ENCODE data around the gene ERCC6. TPM values are rescaled to one million over a fixed set of nuclear protein-coding genes. Genes with fewer than 3 reads are reported as not detected.

Gene ERCC6
- total and polyA plus RNA-seq, 10 of the 15 experiments (the other 5 are each of a cell fraction or from before 2014, with no cell fraction given) = 4.3 to 15.6 (median 7.8) TPM

DNA sequence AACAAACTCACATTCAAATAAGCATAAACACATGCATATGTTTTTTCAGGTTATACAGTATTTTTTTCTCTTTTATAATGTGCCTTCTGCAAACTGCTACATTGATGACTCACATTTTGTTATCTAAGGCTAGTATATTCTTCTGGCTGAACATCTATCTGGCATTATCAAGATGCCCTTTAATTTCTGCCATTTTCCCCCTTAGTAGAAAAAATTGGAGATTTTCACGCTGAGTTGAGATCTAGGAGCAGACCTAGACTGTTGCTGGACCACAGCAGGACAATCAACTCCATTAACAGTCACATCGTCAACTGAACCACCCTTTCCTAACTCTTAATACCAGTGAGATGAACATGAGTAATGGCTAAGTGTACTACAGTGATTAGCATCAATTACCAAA, 41.6 kb downstream of the ERCC6 start:
- peaks cover 0 to 3% of the 10 kb centered on the region in 2 experiments; a peak in 3 of 4 replicates for H3K36me3 ChIP-seq (ENCODE audit: control insufficient read depth in 2 of 2, insufficient read depth in 2 of 2, low read length in 1 of 2)
- no peak for FAIRE-seq
- ATAC-seq = no peak
- RAD21 ChIA-PET (ENCODE audit: unreplicated experiment) = no interaction called here
- no TSS peak for BruUV-seq (replicated peaks)
- in situ Hi-C loops (cut with MboI) = no loop called here
- POLR2A ChIA-PET = no interaction called here
- no peak overlapping the region for H3K9ac ChIP-seq (ENCODE audit: control insufficient read depth, insufficient read depth, low read length)
- no peak overlapping the region for H3K27ac ChIP-seq (ENCODE audit: control insufficient read depth, insufficient read depth)
- TF ChIP-seq EP300 (IDR thresholded peaks at IDR 0.05; ENCODE audit: borderline replicate concordance in 1 of 2, control insufficient read depth in 1 of 2, low read depth in 2 of 2, low read length in 2 of 2) (no peak), SPI1 (IDR thresholded peaks at IDR 0.05; ENCODE audit: borderline replicate concordance, insufficient read depth, low read depth, low read length) (no peak), KAT2A (conservative IDR thresholded peaks at IDR 0.05; ENCODE audit: control insufficient read depth, low read depth, low read length) (no peak), LARP7 (IDR thresholded peaks at IDR 0.05) (no peak), NKRF (conservative IDR thresholded peaks at IDR 0.05) (no peak), RAD51 (IDR thresholded peaks at IDR 0.05) (no peak), RAD21 (IDR thresholded peaks at IDR 0.05; ENCODE audit: insufficient read depth, low read depth, low read length) (no peak), NFXL1 (IDR thresholded peaks at IDR 0.05; ENCODE audit: borderline replicate concordance) (no peak), E4F1 (IDR thresholded peaks at IDR 0.05; ENCODE audit: borderline replicate concordance, partially characterized antibody) (no peak), TCF12 (IDR thresholded peaks at IDR 0.05; ENCODE audit: low read depth, low read length) (no peak), SRF (IDR thresholded peaks at IDR 0.05; ENCODE audit: low read depth in 2 of 2, low read length in 2 of 2) (no peak), HDAC6 (IDR thresholded peaks at IDR 0.05; ENCODE audit: unreplicated experiment) (no peak), MYB (IDR thresholded peaks at IDR 0.05; ENCODE audit: borderline replicate concordance, low read depth, low read length) (no peak), BCL11A (IDR thresholded peaks at IDR 0.05; ENCODE audit: low read depth, low read length) (no peak)
- H2AFZ ChIP-seq (ENCODE audit: control insufficient read depth, low read depth, low read length) = no peak overlapping the region
- H3K4me3 ChIP-seq = no peak overlapping the region
- intact Hi-C loops (cut with micrococcal nuclease; ENCODE audit: unreplicated experiment) = no loop called here
- SMC1A ChIA-PET (ENCODE audit: uncharacterized antibody, unreplicated experiment) = no interaction called here
- H3K9me3 ChIP-seq (replicated peaks; ENCODE audit: control insufficient read depth, insufficient read depth, low read length) = no peaks in the 10 kb centered on the region
- no peaks in the 10 kb centered on the region for H4K20me1 ChIP-seq (ENCODE audit: control insufficient read depth, insufficient read depth)
- 100% methylated on average over 2 of the region's 2 CpGs for WGBS (ENCODE audit: insufficient coverage, insufficient replicate concordance, low lambda C conversion rate, missing lambda C conversion rate)
- no peaks in the 10 kb centered on the region for H3K4me1 ChIP-seq (ENCODE audit: control insufficient read depth, insufficient read depth, low read length)
- CTCF ChIA-PET = interaction anchor here (0.9 to 6.5 kb wide), 2 partner anchors 15 to 90 kb away, joined by 3 to 54 read pairs; no protein-coding TSS in a partner anchor
- no peaks in the 10 kb centered on the region for H3K79me2 ChIP-seq (ENCODE audit: control insufficient read depth, insufficient read depth, low read length)
- H3K4me2 ChIP-seq (ENCODE audit: control insufficient read depth, insufficient read depth) = no peak overlapping the region
- DNase-seq (ENCODE audit: low read depth, low spot score) = no peak
- no peaks in the 10 kb centered on the region for H3K27me3 ChIP-seq (replicated peaks in 1 of 2; ENCODE audit: control insufficient read depth in 2 of 2, insufficient read depth in 2 of 2, low read length in 1 of 2)

Measured in GM12878 (cell line).